HEK293 (cell line): ENCODE data around the gene SWT1.

Experiments used
- GLIS1 ChIP-seq: fragments of 450-650 bp; formaldehyde crosslinking; IDR thresholded peaks from 2 replicates; pipeline ENCODE4 v1.5.1; 2016; ENCODE audit warnings: missing biosample characterization, missing genetic modification characterization
- KLF10 ChIP-seq: fragments of 450-650 bp; IDR thresholded peaks from 2 replicates; pipeline ENCODE4 v1.5.1; 2018; ENCODE audit warnings: missing biosample characterization, mild to moderate bottlenecking, missing genetic modification characterization
- KLF16 ChIP-seq: fragments of 450-650 bp; formaldehyde crosslinking; IDR thresholded peaks from 2 replicates; pipeline ENCODE4 v1.5.1; 2017; ENCODE audit warnings: missing biosample characterization, missing genetic modification characterization
- YY2 ChIP-seq: fragments of 450-650 bp; formaldehyde crosslinking; IDR thresholded peaks from 2 replicates; pipeline ENCODE4 v1.5.1; 2016; ENCODE audit warnings: missing biosample characterization, missing genetic modification characterization
- ZBTB1 ChIP-seq: fragments of 450-650 bp; formaldehyde crosslinking; IDR thresholded peaks from 2 replicates; pipeline ENCODE4 v1.5.1; 2016; ENCODE audit warnings: missing biosample characterization, missing genetic modification characterization
- ZBTB17 ChIP-seq: fragments of 450-650 bp; formaldehyde crosslinking; IDR thresholded peaks from 2 replicates; pipeline ENCODE4 v1.5.1; 2016; ENCODE audit warnings: missing biosample characterization, missing genetic modification characterization
- ZBTB26 ChIP-seq: fragments of 450-650 bp; formaldehyde crosslinking; optimal IDR thresholded peaks from 2 replicates; pipeline ENCODE3; 2016; ENCODE audit warnings: missing biosample characterization, mild to moderate bottlenecking, missing genetic modification characterization
- ZBTB7A ChIP-seq: fragments of 450-650 bp; formaldehyde crosslinking; IDR thresholded peaks from 2 replicates; pipeline ENCODE4 v1.5.1; 2016; ENCODE audit warnings: low read depth, missing biosample characterization, missing genetic modification characterization
- ZBTB8A ChIP-seq: fragments of 450-650 bp; formaldehyde crosslinking; IDR thresholded peaks from 2 replicates; pipeline ENCODE4 v1.5.1; 2016; ENCODE audit warnings: missing biosample characterization, missing genetic modification characterization
- ZFP37 ChIP-seq: fragments of 450-650 bp; formaldehyde crosslinking; IDR thresholded peaks from 2 replicates; pipeline ENCODE4 v1.5.1; 2016; ENCODE audit warnings: missing biosample characterization, missing genetic modification characterization
- ZFP69B ChIP-seq: fragments of 450-650 bp; formaldehyde crosslinking; IDR thresholded peaks from 2 replicates; pipeline ENCODE4 v1.5.1; 2016; ENCODE audit warnings: missing biosample characterization, missing genetic modification characterization
- ZNF10 ChIP-seq: fragments of 450-650 bp; formaldehyde crosslinking; IDR thresholded peaks from 2 replicates; pipeline ENCODE4 v1.5.1; 2017; ENCODE audit warnings: missing biosample characterization, missing genetic modification characterization
- ZNF335 ChIP-seq: fragments of 450-650 bp; formaldehyde crosslinking; conservative IDR thresholded peaks from 2 replicates; pipeline ENCODE4 v1.5.1; 2016; ENCODE audit warnings: missing biosample characterization, missing genetic modification characterization
- ZNF391 ChIP-seq: fragments of 450-650 bp; formaldehyde crosslinking; IDR thresholded peaks from 2 replicates; pipeline ENCODE4 v1.5.1; 2016; ENCODE audit warnings: low read depth, missing biosample characterization, missing genetic modification characterization, borderline replicate concordance
- ZNF423 ChIP-seq: fragments of 450-650 bp; formaldehyde crosslinking; IDR thresholded peaks from 2 replicates; pipeline ENCODE4 v1.5.1; 2016; ENCODE audit warnings: missing biosample characterization, missing genetic modification characterization
- ZNF580 ChIP-seq: fragments of 450-650 bp; formaldehyde crosslinking; IDR thresholded peaks from 2 replicates; pipeline ENCODE4 v1.5.1; 2016; ENCODE audit warnings: missing biosample characterization, missing genetic modification characterization
- ZNF660 ChIP-seq: fragments of 450-650 bp; IDR thresholded peaks from 2 replicates; pipeline ENCODE4 v1.5.1; 2018; ENCODE audit warnings: missing biosample characterization, mild to moderate bottlenecking, missing genetic modification characterization
- ZNF837 ChIP-seq: fragments of 450-650 bp; formaldehyde crosslinking; IDR thresholded peaks from 2 replicates; pipeline ENCODE4 v1.5.1; 2016; ENCODE audit warnings: missing biosample characterization, missing genetic modification characterization
- ZSCAN30 ChIP-seq: fragments of 450-650 bp; IDR thresholded peaks from 2 replicates; pipeline ENCODE4 v1.5.1; 2018; ENCODE audit warnings: missing biosample characterization, mild to moderate bottlenecking, missing genetic modification characterization, moderate library complexity
- TF ChIP-seq, protein P1 (sequence below): fragments of 450-650 bp; formaldehyde crosslinking; IDR thresholded peaks from 2 replicates; pipeline ENCODE4 v1.5.1; 2016; ENCODE audit warnings: missing biosample characterization, missing genetic modification characterization
- TF ChIP-seq, protein P2 (sequence below): fragments of 450-650 bp; formaldehyde crosslinking; IDR thresholded peaks from 2 replicates; pipeline ENCODE4 v1.5.1; 2016; ENCODE audit warnings: missing biosample characterization, missing genetic modification characterization, borderline replicate concordance
- TF ChIP-seq, protein P3 (sequence below): fragments of 450-650 bp; formaldehyde crosslinking; IDR thresholded peaks from 2 replicates; pipeline ENCODE4 v1.5.1; 2016; ENCODE audit warnings: missing biosample characterization, missing genetic modification characterization
- TF ChIP-seq, protein P4 (sequence below): fragments of 450-650 bp; formaldehyde crosslinking; IDR thresholded peaks from 2 replicates; pipeline ENCODE4 v1.5.1; 2016; ENCODE audit warnings: missing biosample characterization, missing genetic modification characterization

The SWT1 gene

DNA sequence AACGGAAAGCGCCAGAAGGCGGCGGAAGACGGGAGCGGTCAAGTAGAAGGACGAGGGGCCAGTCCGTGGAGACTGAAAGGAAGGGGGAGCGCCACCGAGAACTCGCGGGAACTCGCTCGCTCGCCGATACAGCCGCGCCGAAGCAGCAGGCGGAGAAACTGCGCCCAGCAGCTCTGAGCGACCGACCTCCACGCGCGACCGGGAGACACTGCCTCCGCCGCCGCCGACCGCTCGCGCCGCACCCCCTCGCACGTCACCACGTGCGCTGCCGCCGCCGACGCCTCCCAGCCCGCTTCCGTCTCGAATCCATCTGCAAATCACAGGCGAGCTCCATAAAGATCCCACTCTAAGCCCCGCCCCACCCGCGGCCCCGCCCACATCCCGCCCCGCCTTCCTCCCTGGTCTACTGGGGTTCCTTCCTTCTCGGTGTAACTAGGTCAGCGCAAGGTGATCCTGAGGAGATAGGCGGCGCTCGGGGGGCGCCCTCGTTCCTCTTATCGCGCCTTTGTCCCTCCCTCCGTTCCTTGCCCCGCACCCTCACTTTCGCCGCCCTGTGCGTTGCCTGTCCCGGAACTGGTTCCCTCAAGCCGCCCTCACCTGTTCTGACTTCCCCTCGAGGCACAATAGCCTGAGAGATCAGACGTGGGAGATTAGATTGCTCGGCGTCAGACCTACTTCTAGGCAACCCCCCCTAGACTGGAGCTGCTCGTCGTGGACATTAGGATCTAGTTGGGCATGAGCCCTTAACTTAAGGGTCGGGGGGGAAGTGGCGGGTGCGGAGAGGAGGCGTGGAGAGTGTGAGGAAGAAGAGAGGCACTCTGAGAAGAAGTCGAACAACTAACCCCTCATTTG, 160.3 kb downstream of the SWT1 start, which contains the start of gene IVNS1ABP (continued):
- TF ChIP-seq, protein P1, sequence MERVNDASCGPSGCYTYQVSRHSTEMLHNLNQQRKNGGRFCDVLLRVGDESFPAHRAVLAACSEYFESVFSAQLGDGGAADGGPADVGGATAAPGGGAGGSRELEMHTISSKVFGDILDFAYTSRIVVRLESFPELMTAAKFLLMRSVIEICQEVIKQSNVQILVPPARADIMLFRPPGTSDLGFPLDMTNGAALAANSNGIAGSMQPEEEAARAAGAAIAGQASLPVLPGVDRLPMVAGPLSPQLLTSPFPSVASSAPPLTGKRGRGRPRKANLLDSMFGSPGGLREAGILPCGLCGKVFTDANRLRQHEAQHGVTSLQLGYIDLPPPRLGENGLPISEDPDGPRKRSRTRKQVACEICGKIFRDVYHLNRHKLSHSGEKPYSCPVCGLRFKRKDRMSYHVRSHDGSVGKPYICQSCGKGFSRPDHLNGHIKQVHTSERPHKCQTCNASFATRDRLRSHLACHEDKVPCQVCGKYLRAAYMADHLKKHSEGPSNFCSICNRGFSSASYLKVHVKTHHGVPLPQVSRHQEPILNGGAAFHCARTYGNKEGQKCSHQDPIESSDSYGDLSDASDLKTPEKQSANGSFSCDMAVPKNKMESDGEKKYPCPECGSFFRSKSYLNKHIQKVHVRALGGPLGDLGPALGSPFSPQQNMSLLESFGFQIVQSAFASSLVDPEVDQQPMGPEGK, result peak; percentile 93
- TF ChIP-seq ZBTB8A, result peak; percentile 85
- TF ChIP-seq ZNF391 (tag by site-specific recombination), result peak; percentile 87
- TF ChIP-seq ZNF335 (tag by site-specific recombination), result peak; percentile 95
- TF ChIP-seq ZNF423 (tag by site-specific recombination), result no peak
- TF ChIP-seq ZSCAN30, result peak; percentile 29; the same call in 1 of the 2 replicates
- no peak for TF ChIP-seq ZNF10 (tag by site-specific recombination)
- no peak for TF ChIP-seq ZNF580
- peak; percentile 91 for TF ChIP-seq KLF10 (tag by site-specific recombination)
- peak; percentile 24; the same call in 1 of the 2 replicates for TF ChIP-seq ZBTB7A (tag by site-specific recombination)
- TF ChIP-seq KLF16 (tag by site-specific recombination), result peak; percentile 78
- TF ChIP-seq, protein P2, sequence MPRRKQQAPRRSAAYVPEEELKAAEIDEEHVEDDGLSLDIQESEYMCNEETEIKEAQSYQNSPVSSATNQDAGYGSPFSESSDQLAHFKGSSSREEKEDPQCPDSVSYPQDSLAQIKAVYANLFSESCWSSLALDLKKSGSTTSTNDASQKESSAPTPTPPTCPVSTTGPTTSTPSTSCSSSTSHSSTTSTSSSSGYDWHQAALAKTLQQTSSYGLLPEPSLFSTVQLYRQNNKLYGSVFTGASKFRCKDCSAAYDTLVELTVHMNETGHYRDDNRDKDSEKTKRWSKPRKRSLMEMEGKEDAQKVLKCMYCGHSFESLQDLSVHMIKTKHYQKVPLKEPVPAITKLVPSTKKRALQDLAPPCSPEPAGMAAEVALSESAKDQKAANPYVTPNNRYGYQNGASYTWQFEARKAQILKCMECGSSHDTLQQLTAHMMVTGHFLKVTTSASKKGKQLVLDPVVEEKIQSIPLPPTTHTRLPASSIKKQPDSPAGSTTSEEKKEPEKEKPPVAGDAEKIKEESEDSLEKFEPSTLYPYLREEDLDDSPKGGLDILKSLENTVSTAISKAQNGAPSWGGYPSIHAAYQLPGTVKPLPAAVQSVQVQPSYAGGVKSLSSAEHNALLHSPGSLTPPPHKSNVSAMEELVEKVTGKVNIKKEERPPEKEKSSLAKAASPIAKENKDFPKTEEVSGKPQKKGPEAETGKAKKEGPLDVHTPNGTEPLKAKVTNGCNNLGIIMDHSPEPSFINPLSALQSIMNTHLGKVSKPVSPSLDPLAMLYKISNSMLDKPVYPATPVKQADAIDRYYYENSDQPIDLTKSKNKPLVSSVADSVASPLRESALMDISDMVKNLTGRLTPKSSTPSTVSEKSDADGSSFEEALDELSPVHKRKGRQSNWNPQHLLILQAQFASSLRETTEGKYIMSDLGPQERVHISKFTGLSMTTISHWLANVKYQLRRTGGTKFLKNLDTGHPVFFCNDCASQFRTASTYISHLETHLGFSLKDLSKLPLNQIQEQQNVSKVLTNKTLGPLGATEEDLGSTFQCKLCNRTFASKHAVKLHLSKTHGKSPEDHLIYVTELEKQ (tag by site-specific recombination), result peak; percentile 72
- TF ChIP-seq, protein P3, sequence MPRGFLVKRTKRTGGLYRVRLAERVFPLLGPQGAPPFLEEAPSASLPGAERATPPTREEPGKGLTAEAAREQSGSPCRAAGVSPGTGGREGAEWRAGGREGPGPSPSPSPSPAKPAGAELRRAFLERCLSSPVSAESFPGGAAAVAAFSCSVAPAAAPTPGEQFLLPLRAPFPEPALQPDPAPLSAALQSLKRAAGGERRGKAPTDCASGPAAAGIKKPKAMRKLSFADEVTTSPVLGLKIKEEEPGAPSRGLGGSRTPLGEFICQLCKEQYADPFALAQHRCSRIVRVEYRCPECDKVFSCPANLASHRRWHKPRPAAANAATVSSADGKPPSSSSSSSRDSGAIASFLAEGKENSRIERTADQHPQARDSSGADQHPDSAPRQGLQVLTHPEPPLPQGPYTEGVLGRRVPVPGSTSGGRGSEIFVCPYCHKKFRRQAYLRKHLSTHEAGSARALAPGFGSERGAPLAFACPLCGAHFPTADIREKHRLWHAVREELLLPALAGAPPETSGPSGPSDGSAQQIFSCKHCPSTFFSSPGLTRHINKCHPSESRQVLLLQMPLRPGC (tag by site-specific recombination), result peak; percentile 62
- no peak for TF ChIP-seq YY2 (tag by site-specific recombination)
- no peak for TF ChIP-seq ZFP37 (tag by site-specific recombination)
- peak; percentile 65 for TF ChIP-seq GLIS1 (tag by site-specific recombination)
- peak; percentile 23 for TF ChIP-seq ZFP69B (tag by site-specific recombination)
- TF ChIP-seq ZNF660, result peak; percentile 52; the same call in 1 of the 2 replicates
- TF ChIP-seq, protein P4, sequence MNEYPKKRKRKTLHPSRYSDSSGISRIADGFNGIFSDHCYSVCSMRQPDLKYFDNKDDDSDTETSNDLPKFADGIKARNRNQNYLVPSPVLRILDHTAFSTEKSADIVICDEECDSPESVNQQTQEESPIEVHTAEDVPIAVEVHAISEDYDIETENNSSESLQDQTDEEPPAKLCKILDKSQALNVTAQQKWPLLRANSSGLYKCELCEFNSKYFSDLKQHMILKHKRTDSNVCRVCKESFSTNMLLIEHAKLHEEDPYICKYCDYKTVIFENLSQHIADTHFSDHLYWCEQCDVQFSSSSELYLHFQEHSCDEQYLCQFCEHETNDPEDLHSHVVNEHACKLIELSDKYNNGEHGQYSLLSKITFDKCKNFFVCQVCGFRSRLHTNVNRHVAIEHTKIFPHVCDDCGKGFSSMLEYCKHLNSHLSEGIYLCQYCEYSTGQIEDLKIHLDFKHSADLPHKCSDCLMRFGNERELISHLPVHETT, result peak; percentile 8; the same call in 1 of the 2 replicates
- no peak for TF ChIP-seq ZNF837 (tag by site-specific recombination)
- TF ChIP-seq ZBTB26 (tag by site-specific recombination), result peak; percentile 84
- TF ChIP-seq ZBTB17 (tag by site-specific recombination), result peak; percentile 89
- peak; percentile 91 for TF ChIP-seq ZBTB1
